Stimulated activated CD4-positive, alpha-beta T cell treated with anti-CD3 and anti-CD28 coated beads, Interleukin-2, amount 100 ng/mL, for 4 hours (primary cell): Measurements from ENCODE around the gene RIMS1.

Source experiments
- DNase-seq: peaks from one replicate; pipeline ENCODE4 v3.0.0-alpha.2; 2020; ENCODE audit warnings: low read depth

RIMS1 gene, protein sequence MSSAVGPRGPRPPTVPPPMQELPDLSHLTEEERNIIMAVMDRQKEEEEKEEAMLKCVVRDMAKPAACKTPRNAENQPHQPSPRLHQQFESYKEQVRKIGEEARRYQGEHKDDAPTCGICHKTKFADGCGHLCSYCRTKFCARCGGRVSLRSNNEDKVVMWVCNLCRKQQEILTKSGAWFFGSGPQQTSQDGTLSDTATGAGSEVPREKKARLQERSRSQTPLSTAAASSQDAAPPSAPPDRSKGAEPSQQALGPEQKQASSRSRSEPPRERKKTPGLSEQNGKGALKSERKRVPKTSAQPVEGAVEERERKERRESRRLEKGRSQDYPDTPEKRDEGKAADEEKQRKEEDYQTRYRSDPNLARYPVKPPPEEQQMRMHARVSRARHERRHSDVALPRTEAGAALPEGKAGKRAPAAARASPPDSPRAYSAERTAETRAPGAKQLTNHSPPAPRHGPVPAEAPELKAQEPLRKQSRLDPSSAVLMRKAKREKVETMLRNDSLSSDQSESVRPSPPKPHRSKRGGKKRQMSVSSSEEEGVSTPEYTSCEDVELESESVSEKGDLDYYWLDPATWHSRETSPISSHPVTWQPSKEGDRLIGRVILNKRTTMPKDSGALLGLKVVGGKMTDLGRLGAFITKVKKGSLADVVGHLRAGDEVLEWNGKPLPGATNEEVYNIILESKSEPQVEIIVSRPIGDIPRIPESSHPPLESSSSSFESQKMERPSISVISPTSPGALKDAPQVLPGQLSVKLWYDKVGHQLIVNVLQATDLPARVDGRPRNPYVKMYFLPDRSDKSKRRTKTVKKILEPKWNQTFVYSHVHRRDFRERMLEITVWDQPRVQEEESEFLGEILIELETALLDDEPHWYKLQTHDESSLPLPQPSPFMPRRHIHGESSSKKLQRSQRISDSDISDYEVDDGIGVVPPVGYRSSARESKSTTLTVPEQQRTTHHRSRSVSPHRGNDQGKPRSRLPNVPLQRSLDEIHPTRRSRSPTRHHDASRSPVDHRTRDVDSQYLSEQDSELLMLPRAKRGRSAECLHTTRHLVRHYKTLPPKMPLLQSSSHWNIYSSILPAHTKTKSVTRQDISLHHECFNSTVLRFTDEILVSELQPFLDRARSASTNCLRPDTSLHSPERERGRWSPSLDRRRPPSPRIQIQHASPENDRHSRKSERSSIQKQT (N-terminal part only)

DNA sequence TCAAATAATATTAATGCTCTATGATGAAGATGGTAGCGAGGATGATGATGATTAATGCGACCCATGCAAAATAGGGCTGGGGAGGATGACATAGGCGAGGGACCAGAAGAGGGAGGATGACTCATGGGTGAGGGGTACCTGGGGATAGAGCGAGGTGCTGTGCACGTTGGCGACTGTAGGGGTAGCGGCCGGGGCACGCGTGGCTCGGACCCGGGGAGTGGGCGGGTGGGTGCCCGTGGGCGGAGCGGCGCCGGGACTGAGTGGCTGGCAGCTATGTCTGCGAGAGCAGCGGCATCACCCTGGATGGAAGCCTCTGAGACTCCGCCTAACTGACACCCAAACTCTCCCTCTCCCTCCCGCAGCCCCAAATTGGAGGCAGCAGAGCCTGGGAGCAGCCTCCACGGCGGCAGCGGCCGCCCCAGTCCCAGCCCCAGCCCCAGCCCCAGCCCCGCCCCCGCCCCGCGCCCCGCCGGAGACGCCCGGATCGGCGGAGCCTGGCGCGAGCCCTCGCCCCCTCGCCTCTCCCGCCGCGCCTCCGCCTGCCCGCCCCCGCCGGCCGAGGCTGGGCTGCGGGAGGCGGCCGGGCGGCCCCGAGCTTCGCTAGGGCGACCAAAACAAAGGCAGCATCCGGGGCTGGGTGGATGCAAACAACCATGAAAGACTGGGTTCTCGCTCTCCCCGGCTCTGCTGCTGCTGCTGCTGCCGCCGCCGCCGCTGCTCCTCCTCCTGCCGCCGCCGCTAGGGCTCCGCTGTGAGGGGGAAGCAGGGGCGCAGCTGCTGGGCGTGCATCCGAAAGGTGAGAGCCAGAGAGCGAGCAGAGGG is at the start of gene RIMS1:
Gene RIMS1 (plus strand): TSS at position 367 of the 822 bp plus-strand sequence. CDS start 474 bp downstream, outside the sequence.
- no peak for DNase-seq

DNA sequence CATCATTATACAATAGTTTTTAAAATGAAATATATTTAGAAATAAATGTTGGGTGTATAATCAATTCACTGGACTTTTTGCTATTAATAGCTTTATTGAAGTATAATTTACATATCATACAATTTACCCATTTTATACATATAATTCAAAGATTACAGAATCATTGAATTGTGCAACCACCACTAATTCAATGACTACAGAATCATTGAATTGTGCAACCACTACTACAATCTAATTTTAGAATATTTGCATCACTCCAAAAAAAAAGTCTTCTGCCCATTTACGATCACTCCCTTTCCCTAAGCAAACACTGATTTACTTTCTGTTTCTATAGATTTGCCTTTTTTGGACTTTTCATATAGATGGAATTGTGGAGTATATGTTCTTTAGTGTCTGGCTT is 35.1 kb upstream of the RIMS1 start:
- no peak for DNase-seq

DNA sequence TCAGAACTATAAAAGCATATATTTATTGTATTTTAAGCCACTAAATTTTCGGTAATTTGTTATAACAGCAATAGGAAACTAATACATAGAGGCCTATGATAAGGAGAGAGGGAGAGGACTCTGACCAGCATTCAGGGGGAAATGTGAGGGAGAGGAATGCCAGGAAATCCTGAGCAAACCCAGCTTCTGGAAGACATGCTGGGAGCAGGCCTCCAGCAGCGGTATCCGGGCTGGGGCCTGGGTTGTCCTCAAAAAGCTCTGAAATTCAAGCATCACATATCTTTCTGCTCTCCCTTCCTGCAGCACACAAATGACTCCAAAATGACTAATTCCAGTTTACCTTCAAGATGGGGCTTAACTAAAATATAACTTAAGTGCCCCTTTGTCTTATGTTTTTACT is 33.4 kb upstream of the RIMS1 start:
- no peak for DNase-seq

DNA sequence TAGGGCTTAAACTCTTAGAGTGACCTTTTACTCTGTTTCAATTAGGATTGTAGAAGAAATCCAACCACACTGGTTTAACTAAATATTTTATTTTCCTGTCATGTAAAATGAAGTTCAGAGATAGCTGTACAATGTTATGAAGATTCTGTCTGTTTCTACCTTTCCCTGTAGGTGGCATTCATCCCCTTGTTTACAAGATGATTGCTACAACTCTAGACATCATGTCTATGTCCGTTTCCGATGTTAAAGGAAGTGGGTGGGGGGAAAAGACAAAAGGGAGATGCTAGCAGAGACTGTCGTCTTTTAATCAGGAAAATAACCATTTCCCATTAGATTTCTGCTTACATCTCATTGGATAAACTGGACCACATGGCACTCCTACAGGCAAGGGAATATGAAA is 30.9 kb upstream of the RIMS1 start:
- no peak for DNase-seq

DNA sequence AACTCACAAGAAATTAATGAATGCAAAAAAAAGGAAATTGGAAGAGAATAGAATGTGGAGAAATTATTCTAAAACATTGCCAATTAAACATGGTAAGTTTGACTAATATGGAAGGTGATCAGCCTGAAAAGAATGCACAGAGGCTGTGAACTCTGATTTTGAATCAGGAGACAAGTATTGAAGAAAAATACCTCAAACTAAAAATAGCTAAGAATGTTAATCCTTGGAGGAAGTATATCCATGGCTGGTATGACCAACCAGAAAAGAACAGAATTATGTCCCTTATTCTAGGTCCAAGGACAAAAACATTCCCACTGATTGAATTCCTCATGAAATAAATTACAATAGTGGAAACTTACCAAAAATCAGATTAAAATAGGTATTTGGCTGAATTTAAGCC is 7.3 kb upstream of the RIMS1 start:
- DNase-seq: no peak

DNA sequence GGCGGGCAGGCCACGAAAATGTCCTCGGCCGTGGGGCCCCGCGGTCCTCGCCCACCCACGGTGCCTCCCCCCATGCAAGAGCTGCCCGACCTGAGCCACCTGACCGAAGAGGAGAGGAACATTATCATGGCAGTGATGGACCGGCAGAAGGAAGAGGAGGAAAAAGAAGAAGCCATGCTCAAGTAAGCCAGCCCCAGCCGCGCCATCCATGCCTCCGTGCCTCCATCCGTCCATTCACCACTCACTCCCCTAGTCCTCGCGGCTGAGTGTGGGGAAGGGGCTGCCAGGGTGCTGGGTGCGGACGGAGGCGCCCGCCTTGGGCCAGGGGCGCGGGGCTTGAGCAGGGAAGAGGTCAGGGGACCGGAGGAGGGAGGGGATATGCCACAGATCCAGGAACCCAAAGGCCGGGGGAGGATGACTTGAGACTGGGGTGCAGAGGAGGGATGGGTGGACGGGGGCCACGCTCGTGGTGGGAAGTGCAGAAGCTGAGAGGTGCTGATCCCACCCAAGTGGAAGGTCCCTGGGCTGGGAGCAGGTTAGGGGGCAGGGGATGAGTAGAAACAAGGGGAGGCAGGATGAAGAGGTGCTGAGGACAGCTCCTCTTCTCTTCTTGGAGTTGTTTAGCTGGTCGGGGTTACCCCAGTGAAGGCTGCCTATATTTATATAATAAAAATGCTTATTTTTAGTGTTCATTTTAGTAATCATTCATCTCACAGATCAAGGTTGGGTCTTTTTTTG is 825 bp downstream of the RIMS1 start:
- DNase-seq: no peak

DNA sequence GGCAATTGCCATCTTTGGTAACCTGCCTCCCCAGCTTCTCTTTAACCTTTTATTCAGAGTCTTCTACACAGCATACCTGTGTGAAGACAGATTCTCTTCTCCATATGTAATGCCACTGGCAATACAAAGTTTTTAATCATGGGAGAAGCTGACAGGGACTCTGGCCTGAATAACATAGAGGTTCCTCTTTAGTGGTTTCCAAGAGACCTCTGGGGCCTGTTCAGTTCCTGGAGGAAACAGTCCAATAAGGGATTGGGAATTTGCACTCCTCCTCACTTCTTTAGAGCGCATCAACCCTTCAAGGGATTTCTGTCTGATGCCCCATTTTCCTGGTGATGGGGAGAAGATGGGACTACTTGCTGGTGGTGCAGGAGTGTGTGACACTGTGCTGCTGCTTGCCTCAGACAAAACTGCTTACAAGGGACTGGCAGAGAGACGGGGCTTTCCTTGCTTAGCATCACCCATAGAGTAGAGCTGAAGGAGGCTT is 1.4 kb downstream of the RIMS1 start:
- DNase-seq: no peak

DNA sequence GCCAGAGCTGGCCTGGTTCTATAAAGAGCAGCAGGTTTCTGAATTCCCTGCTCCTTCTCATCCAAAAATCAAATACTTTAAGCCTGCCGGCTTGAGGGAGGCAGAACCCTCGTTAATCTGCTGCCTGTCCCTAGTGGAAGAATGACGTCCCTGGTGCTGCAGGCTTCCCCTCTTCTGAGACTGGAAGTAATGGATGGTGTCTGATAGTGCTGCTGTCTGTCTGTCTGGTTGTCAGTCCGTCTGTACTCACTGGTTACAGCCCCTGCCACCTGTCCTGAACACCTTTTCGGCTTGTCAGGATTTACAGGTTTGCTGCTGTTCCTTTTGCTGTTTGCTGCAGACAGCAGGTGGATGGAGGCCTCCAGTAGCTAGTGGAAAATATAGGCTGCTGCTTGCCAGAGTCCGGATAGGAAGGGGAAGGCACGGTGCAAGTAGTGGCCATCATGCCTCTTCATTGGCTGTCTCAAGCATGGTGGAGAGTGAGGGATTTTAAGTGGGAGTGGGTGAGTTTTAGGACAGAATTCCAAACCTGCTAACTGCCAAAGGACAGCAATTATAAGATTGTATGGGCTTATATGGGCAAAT is 2.5 kb downstream of the RIMS1 start:
- DNase-seq: no peak

DNA sequence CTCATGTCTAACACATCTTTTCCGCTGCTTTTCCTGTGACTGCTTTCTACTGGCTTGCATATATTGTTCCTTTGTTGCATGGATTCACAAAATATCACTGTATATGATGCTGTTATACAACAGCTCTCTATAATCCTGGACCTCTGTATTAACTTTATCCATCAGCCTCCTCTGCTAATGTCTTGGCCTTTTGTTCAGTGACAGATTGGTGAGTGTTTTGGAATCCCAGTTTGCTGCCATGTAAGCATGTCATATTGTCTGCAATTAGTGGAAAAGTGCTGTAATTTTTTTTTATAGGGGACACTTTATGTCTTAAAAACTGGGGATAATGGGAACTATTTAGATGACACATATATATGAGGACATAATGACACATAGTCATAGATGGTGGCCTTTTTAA is 3.0 kb downstream of the RIMS1 start:
- no peak for DNase-seq

DNA sequence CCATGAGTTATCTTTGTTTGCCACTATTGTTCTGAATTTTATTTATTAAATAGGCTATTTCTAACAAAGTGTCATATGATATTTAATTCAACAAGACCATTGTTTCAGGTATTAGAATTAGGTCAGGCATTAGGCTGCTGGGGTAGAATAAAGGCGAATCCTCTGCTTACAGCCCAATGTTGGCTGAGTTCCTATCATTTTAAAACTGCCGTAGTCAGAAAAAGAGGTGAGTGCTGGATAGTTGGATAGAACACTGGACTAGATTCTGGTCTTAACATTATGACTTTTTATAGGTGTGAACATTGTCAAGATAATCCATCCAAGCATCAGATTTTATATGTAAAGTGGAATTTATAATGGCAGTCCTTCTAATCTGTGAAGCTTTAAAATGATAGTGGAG is 6.3 kb downstream of the RIMS1 start:
- DNase-seq: no peak

DNA sequence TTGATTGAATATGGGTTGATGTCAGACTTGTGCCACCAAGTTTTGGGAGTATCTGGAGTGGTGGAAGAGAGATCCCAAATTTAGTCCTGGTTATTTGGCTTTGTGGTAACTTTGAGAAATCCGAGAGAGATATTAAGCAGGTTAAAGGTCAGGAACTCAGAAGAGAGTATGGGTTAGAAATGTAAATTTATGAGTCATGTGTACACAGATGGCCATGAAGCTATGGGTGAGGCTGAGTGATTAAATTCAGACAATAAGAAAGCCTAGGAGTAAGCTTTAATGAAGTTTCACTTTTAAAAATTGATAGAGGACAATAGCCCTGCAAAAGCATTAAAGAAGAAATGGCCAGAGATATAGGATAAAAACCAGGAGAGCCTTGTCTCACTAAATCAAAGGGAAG is 14.3 kb downstream of the RIMS1 start:
- DNase-seq: no peak

DNA sequence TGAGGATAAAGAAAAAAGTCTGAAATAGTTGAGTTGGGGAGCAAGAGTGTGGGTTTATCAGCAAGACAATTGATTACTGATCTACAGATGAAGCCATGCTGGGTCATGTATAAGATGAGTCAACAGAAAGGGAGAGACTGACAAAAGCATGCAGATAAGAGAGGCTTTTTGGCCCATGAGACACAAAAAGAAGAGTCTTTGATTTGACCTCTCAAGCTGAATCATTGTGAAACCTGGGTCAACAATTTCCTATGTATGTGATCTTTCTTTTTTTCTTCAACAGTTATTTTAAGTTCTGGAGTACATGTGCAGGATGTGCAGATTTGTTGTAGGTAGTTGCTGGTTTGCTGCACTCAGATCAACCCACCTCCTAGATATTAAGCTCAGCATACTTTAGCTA is 15.9 kb downstream of the RIMS1 start:
- no peak for DNase-seq

DNA sequence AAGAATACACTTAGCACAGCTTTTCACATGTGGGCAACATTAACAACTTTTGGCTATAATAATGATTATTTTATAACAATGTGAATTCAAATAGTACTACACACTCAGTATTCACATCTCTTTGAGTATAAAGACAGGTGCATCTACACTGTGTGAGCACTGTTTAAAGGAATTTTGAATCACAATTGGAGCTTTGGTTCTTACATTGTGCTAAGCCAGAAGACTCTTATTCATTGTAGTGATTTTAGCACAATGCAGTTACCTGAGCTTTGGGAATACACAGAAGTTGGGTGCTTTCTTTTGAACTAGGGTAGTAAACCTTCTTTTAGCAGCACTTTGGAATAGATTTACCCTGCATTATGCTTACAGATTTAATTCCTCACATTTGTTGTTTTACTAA is 20.5 kb downstream of the RIMS1 start:
- no peak for DNase-seq

DNA sequence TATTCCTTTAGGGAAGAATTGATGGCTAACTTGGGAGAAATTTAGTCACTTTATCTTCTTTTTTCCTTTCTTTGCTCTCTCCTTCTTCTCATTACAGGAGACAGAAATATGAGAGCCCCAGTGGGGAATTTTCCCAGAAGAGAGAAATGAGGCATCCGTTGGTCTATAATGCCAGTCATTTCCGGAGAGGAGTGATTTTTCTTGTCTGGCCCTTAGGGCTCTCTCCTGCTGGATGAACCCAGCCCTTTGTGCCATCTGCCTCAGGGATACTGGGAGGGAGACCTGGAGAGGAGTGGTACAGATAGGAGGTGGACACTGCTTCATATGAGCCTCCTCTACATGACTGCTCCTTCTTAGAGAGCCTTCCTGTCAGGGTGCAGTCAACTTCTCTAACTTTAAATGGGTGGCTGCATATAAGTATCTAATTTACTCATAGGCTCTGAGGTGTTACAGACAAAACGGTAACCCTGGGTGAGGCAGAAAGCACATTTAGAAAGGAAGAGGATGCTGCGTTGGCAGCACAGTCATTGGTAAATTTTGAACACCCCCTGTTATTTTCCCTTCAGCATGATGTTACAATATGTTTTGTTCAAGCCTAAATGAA is 21.9 kb downstream of the RIMS1 start:
- DNase-seq: no peak

DNA sequence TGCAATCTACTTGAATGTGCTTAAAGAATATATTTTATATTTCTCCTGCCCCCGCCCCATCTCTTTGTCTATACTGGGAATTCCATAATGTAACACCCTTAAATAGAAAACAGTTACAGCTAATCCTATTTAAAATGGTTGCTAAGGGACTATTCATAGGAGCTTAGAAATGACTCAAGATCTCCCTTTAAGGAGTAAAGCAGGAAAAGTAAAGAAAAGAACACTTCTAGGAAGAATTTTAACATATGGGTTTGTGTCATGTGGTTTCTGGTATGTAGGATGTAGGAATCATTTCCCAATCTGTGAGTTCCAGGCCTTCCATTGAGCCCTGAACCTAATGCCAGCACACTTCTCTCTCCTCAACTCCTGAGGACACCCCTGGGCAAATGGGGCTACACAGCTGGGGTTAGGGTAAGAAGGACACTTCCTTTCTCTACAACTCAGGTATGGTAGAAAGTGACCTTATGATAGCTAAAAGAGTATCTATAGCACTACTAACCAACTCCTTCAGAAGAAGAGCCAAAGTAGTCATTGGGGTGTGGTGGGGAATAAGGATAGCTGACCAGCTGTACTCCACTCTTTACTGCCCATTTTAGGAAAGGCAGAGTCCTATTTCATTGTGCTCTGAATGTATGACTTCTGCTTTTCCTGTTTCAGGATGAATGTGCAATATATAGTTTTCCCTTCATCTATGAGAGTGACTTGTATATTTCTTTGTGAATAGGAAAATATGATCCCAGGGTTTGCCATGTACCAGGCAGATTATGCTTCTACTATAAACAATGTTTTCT is 27.3 kb downstream of the RIMS1 start:
- DNase-seq: no peak

DNA sequence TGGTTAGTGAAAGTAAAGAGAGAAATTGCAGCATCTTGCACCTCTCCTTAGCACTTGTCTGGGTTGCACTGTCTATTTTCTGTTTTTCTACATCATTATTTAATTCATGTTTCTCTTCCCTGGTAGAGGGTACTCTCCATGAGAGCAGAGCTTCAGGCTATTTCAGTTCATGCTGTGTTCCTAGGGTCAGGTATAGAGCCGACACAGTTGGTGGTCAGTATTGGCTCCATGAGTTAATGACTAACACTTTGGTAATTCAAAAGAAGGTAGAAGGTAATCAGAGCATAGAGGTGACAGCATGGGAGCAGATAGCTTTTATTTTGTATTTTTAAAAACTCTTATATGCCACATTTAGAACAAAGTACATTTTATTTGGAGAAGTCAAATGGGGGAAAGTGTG is 42.7 kb downstream of the RIMS1 start:
- DNase-seq: no peak

DNA sequence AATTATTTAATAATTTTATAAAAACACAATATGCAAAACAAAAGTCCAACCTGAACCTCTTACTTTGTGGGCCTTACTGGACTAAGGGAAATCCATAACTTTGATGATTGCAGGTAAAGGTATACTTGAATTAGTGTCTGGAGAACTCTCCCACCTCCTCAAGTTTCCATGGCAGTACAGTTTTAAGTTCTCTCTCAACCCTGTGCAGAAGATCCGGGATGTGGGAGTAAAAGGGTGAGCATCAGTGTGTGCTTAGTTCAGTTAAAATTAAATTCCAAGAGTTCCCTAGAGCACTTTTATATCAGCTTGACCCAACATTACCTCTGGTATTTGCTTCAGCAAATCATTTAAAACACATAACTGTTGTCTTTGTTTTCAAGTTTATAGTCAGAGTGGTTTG is 47.5 kb downstream of the RIMS1 start:
- DNase-seq: no peak

DNA sequence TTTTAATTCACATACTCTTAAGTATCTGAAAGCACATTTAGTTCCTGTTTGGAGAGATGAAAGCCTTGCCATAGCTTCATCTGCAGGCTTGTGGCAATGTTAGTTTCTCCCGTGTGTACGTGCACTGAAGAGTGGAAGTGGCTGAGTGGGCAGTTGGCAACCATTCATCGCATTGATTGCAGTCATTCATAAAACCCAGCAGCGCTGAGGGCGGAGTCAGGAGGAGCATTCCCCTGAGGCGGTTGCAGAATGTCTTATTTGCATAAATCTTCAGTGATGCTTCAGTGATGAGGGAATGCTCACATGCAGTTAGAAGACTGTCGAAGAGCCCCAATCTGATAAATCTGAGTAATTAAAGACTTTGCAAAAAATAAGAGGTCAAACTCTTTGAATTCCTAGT is 79.1 kb downstream of the RIMS1 start:
- no peak for DNase-seq

DNA sequence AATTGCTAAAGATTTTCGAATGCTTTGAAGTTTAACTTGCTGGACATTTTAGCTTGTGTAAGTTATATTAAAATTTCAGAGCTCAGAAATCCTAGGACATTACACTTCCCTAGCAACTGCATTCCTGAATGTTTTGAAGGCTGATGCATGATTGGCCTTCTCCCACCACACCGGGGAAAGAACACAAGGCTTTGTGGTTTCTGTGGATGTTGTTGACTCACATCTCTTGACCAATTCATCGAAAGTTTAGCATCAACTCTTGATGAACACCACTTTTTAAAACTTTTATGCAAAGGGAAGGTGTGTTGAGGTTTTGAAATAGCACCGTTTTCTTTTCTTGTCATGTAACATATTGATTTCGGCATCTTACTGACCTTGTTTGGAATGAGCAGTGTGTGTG is 81.1 kb downstream of the RIMS1 start:
- no peak for DNase-seq
